ENCODE results near the gene FCHO1.

The FCHO1 gene

GRCh38 chr19:17751103-17751911, at the start of gene FCHO1:
FCHO1 (plus strand) TSS chr19:17751477; CDS start chr19:17755165, 3,688 bp downstream.
- peak; percentile 71 to 85 for DNase-seq (ENCODE audit: low read depth in 2 of 2)

- DNase-seq (ENCODE audit: low read depth in 2 of 2): peak; percentile 70
Observed at GRCh38 chr19:17703824-17704463, 47.3 kb upstream of the FCHO1 start.

GRCh38 chr19:17706750-17707181, 44.5 kb upstream of the FCHO1 start:
- no peak for DNase-seq (ENCODE audit: low read depth in 2 of 2)

GRCh38 chr19:17711851-17712250, 39.4 kb upstream of the FCHO1 start:
- DNase-seq (ENCODE audit: low read depth in 2 of 2): no peak

GRCh38 chr19:17716309-17716929, 34.9 kb upstream of the FCHO1 start:
- no peak for DNase-seq (ENCODE audit: low read depth in 2 of 2)

- DNase-seq (ENCODE audit: low read depth in 2 of 2): no peak
Observed at GRCh38 chr19:17718550-17718946, 32.7 kb upstream of the FCHO1 start.

GRCh38 chr19:17718947-17719711, 32.1 kb upstream of the FCHO1 start, which contains the start of gene MAP1S:
MAP1S (plus strand) TSS chr19:17719480; CDS start chr19:17719503, 23 bp downstream.
- peak; percentile 48 to 65 for DNase-seq (ENCODE audit: low read depth in 2 of 2)

GRCh38 chr19:17719730-17720400, 31.4 kb upstream of the FCHO1 start:
- DNase-seq (ENCODE audit: low read depth in 2 of 2): peak; percentile 41 to 53

GRCh38 chr19:17720440-17720839, 30.8 kb upstream of the FCHO1 start:
- no peak for DNase-seq (ENCODE audit: low read depth in 2 of 2)

GRCh38 chr19:17721111-17721628, 30.1 kb upstream of the FCHO1 start:
- DNase-seq (ENCODE audit: low read depth in 2 of 2): no peak

- no peak for DNase-seq (ENCODE audit: low read depth in 2 of 2)
Observed at GRCh38 chr19:17721821-17722220, 29.5 kb upstream of the FCHO1 start.

- DNase-seq (ENCODE audit: low read depth in 2 of 2): no peak
Observed at GRCh38 chr19:17722655-17723240, 28.5 kb upstream of the FCHO1 start.

GRCh38 chr19:17724655-17725054, 26.6 kb upstream of the FCHO1 start:
- no peak for DNase-seq (ENCODE audit: low read depth in 2 of 2)

- no peak for DNase-seq (ENCODE audit: low read depth in 2 of 2)
Observed at GRCh38 chr19:17725422-17726078, 25.7 kb upstream of the FCHO1 start.

GRCh38 chr19:17726136-17726741, 25.0 kb upstream of the FCHO1 start:
- no peak for DNase-seq (ENCODE audit: low read depth in 2 of 2)

GRCh38 chr19:17726964-17727773, 24.1 kb upstream of the FCHO1 start:
- DNase-seq (ENCODE audit: low read depth in 2 of 2): no peak

GRCh38 chr19:17727843-17728242, 23.4 kb upstream of the FCHO1 start:
- no peak for DNase-seq (ENCODE audit: low read depth in 2 of 2)

GRCh38 chr19:17733127-17733526, 18.1 kb upstream of the FCHO1 start:
- no peak for DNase-seq (ENCODE audit: low read depth in 2 of 2)

- DNase-seq (ENCODE audit: low read depth in 2 of 2): no peak
Observed at GRCh38 chr19:17734146-17734545, 17.1 kb upstream of the FCHO1 start.

Data from stimulated activated CD4-positive, alpha-beta T cell treated with anti-CD3 and anti-CD28 coated beads, Interleukin-1b, Interleukin-23, amount 100 ng/mL, for 4 hours (primary cell).